Measurements from ENCODE around the gene LMTK2.
"Not testable (repeated sequence)": the region's sequence is repeated elsewhere in the genome, so short reads cannot be mapped to it uniquely, and the experiment has no call there.

LMTK2 gene

DNA sequence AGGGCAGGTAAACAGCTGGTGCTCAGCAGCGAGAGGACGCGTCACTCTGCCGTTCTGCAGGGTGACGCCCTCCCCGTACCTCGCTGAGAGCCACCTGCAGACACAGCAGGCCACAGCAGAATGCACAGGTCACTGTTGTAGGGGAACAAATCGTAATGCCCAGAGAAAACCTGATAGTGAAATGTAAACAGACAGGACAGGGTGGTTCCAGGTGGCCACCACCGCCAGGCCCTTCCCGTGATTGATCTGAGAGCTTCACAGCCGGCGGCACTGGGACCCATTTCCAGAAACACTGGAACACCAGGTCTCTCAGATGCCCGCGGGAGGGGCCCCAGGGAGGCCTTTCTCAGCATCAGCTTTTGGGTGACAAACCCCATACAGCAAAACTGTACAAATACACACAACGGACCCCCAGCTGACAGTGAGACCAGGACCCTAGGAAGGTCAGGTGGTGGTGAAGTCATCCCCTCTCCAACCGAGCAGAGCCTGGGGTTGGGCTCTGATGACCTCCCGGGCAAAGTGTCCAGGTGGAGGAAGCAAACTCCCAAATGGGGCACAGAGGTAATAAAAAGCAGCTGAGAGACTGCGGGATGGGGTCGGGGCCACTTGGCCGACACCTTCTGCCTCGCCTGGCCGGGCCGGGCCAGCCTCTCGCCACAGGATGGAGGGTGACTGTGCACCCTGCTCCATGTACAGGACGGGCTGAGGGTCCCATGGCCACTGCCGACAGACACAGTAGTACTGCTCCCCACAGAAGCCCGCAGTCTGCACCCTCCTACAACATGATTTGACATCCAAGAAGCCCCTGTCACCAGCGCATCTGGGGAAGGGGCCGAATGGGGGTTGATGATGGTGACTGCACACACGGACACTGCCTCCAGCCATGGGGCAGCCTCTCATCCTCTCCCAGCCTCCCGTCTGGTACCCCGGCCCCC, 109.2 kb downstream of the LMTK2 start:
- TF ChIP-seq, protein P1, sequence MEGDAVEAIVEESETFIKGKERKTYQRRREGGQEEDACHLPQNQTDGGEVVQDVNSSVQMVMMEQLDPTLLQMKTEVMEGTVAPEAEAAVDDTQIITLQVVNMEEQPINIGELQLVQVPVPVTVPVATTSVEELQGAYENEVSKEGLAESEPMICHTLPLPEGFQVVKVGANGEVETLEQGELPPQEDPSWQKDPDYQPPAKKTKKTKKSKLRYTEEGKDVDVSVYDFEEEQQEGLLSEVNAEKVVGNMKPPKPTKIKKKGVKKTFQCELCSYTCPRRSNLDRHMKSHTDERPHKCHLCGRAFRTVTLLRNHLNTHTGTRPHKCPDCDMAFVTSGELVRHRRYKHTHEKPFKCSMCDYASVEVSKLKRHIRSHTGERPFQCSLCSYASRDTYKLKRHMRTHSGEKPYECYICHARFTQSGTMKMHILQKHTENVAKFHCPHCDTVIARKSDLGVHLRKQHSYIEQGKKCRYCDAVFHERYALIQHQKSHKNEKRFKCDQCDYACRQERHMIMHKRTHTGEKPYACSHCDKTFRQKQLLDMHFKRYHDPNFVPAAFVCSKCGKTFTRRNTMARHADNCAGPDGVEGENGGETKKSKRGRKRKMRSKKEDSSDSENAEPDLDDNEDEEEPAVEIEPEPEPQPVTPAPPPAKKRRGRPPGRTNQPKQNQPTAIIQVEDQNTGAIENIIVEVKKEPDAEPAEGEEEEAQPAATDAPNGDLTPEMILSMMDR (conservative IDR thresholded peaks at IDR 0.05), result no peak
- no peak overlapping the region for H3K27ac ChIP-seq

DNA sequence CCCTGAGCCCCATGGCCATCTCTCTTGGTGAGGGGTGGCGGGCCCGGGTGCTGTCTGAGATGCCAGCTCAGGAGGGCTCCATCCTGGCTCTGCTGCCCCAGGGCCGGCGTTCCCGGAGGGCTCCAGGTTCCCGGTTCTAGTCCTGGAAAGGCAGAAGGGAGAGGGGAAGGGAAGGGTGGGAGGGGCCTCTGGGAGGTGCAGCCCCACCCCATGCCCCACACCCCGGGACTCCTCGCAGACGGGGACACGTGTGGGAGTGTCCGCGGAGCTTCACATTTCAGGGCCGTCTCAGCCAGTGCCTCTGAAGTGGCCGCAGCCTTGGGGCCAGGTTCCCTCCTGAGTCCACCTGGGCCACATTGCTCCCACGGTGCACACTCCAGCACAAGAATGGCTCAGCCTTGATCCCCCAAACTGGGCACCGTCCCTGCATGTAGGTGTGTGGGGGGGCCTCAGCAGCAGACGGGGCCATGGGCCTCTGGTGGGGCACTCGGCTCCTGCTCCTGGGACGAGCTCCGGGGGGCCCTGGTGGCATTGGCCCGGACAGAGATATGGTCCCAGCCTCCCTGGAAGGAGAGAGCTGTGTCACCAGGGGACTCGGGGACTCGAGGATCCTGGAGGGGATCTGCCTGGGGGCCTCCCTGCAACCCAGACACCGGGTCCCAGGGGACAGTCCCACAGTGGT, 110.4 kb downstream of the LMTK2 start:
- peak overlapping the region; percentile 77 for H3K27ac ChIP-seq
- TF ChIP-seq, protein P1 (conservative IDR thresholded peaks at IDR 0.05), result no peak

DNA sequence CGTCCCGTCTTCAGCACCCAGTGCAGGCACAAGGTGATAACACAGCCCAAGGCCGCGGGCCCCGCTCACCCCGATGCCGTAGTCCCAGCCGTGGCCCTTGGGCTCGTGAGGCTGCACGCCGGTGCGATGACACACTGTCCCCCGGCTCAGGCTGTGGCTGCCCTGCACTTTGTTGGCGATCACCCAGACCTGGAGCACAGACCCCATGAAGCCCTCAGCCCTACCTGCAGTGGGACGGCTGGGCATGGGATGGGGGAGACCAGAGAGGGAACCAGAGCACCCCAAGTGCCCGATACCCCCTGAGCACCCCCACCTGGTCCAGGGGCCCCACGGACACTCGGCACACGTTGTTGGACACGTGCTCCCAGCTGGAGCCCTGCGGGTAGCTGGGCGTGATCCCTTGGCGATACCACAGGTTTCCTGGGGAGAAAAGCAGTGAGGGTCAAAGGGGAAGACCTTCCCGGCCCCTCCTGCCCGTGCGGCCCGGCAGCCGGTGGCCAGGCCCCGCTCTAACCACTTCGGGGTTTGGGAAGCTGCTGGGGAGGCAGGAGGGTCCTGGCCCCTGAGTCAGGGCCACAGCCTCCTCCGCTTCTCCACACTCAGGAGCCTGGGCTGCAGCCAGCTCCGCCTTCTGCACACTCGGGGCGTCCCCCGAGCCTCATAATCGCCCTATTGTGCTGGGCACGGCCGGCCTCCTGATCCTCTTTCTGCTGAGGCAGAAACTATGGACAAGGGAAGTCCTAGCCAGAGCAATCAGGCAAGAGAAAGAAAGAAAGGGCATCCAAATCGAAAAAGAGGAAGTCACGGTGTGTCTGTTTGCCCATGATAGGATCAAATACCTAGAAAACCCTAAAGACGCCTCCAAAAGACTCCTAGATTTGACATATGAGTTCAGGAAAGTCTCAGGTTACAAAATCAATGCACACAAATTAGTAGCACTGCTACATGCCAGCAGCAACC, 111.2 kb downstream of the LMTK2 start:
- H3K27ac ChIP-seq, result peak overlapping the region; percentile 77
- TF ChIP-seq, protein P1 (conservative IDR thresholded peaks at IDR 0.05), result no peak

DNA sequence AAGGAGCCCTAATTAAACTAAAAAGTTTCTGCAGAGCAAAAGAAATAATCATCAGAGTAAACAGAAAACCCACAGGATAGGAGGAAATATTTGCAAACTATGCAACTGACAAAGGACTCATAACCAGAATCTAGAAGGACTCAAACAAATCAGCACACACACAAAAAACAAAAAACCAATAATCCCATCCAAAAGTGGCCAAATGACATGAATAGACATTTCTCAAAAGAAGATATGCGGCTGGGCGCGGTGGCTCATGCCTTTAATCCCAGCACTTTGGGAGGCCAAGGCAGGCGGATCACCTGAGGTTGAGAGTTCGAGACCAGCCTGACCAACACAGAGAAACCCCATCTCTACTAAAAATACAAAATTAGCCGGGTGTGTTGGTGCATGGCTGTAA, 112.7 kb downstream of the LMTK2 start:
- not testable (repeated sequence) for H3K27ac ChIP-seq

DNA sequence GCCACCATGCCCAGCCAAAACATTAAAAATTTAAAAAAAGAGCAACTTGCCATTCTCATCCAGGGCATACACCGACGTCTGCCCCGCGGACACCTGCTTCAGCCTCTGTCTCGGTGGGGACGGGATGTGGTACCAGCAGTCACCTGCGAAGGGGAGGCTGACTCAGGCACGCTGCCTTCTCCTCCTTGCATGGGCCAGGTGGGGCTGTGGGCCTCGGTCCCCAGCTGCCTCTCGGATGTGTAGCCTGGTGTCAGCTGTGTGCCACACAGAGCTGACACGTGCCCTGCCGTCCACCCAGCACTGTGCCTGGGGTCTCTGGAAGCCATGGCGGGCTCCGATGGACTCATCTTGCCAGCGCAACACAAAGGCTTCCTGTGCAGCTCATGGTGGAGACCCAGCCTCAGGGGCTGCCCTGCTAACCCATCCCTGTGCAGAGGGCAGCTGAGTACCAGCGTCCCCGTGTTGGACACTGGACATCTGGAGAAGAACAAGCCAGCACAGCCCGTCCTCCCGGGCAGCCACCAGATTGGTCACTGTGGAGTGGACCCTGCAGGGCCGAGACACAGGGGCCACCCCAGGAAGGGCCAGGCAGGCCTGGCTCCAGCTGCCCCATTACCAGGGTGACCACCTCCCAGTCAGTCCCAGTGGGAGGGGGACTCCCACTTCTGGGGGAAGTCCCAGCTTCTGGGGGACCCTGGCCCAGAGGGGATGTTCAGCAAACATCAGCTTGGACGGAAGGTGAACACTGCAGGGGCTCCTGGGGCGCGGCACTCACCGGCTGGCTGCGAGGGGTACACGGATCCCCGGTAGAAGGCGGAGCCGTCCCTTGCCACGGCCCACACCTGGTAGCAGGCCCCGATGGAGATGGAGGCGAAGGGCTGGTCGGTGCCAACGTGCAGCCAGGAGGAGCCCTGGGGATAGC, 115.2 kb downstream of the LMTK2 start:
- H3K27ac ChIP-seq, result no peak overlapping the region
- TF ChIP-seq, protein P1 (conservative IDR thresholded peaks at IDR 0.05), result no peak

DNA sequence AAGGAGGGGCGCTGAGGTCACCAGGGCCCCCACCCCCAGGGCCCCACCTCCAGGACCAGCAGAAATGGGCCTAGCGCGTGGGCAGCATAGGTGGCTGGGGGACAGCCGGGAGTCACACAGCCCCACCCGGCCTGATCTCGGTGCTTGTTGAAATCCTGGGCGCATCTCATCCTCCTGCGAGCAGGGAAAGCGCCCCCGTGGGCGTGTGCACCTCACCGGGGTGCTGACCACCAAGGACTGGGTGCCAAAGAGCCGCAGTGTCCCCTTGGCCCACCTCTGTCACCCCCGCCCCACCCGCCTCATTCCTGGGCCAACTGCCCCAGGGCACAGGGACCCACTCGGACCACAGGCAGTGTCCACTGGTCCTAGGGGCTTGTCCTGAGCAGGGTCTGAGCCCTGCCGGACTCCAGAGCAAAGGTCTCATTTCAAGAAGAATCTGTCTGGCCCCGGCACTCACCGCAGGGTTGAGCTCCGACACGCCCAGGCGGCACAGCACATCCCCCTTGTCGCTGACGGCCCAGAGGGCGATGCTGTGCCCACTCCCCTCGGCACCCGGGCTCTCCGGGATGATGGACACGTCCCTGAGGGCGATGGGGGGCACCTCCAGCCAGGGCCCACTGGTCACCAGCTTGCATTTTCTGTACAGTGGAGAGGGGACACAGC, 116.0 kb downstream of the LMTK2 start:
- H3K27ac ChIP-seq, result peak overlapping the region; percentile 43; the same call in 1 of the 2 replicates
- TF ChIP-seq, protein P1 (conservative IDR thresholded peaks at IDR 0.05), result no peak
